Measurements from ENCODE around the gene CDC7.

The CDC7 gene

DNA sequence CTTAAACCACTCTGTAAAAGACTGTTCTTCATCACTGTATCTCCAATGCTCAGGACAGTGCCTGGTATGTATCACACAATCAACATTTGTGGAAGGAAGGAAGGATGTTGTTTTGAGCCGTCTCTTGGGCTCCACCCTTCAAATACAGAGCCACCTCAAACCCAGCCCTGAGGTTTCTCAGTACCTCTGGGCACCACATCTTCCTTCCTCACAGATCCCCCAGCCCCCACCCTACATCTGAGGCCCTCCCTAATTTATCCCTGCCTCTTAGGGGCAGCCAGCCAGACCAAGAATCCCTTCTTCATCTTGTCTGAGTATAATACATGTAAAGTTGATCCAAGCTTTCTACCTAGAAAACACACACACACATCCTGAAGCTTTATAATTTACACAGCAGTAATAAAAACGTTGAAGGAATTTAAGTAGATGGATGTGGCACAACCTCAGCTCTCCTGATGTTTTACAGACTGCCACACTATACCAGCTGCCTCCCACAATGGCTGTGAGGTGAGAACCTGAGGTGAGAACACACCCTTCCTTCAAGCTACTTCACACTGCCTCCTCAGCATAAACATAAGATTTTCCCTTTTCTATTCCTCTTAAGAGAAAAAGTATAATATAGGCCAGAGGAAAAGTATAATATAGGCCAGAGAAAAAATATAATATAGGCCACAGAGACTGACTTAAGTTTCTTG, 48.5 kb downstream of the CDC7 start:
- DNase-seq: no peak

DNA sequence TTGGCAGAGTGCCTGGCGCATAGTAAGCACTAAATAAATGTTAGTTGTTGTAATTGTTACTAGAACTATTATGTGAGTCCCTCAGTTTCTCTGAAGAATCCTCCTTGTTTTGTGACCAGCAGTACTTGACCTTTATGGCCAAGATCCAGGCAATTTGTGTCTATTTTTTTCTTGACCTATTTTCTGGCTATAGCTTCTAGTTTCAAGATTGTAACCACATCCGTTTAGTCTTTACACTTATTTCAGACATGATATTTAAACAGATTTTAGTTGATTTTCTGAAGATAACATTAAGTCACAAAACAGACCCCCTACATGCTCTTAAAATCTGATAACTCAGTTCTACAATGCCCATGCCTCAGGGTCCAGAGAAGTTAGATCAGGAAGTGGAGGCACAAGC, 50.3 kb downstream of the CDC7 start:
- DNase-seq: no peak

GRCh38 chr1:91552091-91552490, 51.4 kb downstream of the CDC7 start:
- DNase-seq: no peak

GRCh38 chr1:91552596-91552995, 51.9 kb downstream of the CDC7 start:
- DNase-seq: no peak

DNA sequence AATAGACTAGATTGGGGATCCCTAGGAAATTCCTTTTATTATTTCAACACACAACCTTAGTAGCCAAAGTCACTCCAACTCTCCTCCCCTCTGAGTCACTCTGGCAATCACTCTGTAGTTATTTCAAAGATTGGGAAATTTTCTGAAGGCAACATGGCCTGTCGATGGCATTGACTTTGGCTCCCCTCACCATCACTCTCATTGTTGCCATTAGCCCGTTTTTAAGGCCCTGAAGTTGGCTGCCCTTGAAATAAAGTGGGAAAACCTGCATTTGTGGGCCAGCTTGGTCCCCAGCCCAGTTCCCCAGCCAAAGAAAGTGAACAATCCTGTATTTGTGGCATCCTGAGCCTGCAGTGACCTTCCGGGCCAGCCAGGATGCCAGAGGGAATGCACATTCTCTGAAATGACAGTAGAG, 52.5 kb downstream of the CDC7 start:
- peak; percentile 48 for DNase-seq

DNA sequence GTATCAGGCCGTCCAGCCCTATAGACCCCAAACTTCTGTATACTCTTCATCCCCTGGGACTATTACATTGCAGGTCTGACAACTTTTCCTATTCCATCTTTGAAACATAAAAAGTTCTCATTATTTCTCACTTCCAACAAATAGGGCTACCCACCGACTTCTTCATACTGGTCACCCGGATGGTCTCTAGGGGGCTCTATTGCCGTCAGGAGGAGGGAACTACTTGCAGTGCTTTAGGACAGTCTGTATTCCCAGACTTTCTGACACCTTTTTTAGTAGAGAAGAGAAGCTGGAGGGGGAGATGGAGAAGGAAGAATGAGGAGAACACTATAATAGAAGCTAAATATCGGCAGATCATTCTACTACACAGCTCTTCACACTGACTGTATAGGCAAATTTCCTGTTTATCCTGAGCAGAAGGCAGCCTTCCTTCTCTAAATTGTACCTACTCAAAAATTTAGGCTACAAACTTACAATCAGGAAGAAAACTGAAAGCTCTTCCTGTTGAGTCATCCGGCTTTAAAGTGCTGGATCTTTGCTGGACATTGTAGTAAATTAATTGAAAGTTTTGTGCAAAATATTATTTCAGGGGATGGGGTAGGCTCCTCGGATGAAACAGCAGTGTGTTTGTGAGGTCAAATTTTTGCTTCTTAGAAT, 54.6 kb downstream of the CDC7 start:
- peak; percentile 54 for DNase-seq

DNA sequence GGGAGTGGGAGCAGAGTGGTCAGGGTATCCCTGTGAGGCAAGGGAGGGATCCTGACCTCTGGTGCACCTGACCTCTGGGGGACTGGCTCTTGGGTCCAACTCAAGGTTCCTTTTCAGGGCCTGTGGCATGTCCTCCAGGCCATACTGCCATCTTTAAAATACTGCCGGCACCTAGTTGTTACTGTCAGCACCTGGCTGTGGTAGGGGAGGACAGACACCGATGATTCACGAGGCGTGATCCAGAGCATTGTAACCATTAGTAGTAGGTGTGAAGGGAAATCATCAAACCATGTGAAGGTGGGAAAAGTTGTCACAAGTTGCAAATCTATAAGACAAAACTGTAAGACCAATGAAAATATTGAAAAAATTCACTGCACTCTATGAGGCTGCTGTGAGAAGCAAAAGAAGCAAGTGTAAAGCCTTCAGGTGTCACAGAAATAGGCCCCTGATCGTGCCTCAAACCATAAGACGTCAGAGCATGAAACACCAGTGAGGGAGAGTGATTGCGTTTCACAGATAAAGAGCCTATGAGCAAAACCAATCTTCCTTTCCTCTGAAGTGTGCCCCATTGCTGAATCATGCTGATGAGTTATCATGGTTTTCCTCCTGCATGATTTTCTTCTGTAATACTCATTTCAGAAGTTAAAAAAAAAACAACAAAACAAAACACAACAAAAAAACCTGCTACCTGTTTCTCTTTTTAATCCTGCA, 55.3 kb downstream of the CDC7 start:
- peak; percentile 94 for DNase-seq

DNA sequence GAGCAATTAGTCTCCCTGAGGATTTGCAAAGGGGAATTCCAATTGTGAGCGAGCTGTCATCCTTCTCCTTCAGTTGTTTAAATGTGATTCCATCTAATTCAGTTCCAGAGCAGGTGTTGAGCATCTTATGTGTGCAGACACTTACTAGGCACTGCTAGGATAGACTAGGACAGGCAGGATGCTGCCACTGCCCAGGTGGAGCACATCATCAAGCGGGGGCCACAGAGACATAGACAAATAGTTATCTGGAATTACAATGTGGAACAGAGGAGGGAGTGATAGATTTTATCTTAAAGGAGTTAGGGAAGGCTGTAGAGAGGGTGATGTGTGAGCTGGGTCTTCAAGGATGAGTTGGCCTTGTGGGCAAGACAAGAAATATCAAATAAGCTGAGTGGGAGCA, 55.9 kb downstream of the CDC7 start:
- peak; percentile 26 for DNase-seq

- DNase-seq: peak; percentile 72
Measured at GRCh38 chr1:91557039-91557690, 56.5 kb downstream of the CDC7 start.

- DNase-seq: no peak
Measured at GRCh38 chr1:91557826-91558225, 57.2 kb downstream of the CDC7 start.

DNA sequence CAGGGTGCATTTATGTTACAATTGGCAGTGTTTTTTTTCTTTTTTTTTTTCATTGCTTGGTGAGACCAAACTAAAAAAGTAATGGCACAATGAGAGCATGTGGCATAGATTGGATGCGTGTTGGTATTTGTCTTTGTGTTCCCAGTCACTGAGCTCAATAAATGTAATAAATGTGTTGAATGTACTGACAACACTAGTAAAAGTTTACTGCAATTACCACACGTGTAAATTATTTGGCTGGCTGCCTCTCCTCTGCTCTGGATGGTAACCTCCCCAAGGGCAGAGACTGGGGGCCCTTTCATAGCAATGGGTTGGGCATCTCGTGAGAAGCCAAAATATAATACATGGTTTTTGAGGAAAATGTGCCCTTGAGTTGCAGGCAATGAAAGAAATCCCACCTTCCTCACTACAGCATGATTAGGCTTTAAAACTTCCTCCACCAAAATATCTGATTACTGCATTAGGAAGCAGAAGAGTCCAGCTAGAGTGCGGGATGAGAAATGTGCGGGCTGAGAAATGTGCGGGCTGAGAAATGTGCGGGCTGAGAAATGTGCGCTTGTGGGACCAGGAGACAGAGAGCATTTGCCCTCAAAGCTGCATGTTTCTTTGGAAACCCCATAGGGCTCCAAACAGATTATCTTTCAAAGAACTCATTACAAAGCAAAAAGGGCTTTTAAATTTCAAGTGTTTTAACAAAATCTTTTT, 58.5 kb downstream of the CDC7 start:
- DNase-seq: no peak

DNA sequence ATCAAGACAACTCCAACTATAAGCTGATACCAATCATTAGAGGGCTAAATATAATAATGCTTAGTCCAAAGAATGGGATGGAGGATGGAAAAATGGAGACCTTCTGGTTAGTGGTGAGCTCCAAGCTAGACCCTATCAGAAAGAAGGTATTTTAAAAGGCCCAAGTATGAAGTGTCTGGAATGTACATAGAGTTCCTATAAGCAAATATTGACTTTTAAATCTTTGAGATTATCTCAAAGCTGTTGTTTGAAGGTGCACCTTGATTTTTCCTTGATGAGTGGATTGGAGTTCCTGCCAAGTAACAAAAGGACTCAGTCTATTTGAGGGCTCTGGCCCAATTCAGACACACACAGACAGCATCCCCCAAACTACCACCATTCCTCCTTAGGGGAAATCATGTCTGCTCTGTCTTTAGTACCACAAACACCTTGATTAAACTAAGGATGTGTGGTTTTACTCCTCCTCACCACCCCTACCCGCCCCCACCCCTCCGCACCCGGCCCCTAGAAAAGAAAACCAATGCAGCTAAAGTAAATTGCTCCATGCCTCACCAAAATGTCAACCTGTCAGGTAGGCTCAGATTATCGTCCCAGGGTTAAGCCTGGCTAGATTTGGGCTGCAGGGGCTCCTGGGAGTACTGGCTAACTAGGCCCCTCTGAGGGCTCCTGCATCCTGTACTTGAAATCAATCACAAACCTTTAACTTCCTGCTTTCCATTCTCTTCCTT, 59.4 kb downstream of the CDC7 start:
- DNase-seq: no peak

- peak; percentile 5 for DNase-seq
Measured at GRCh38 chr1:91564888-91565701, 64.4 kb downstream of the CDC7 start.

- DNase-seq: no peak
Measured at GRCh38 chr1:91567583-91567982, 66.9 kb downstream of the CDC7 start.

GRCh38 chr1:91568261-91568660, 67.6 kb downstream of the CDC7 start:
- DNase-seq: no peak

GRCh38 chr1:91569411-91570119, 68.9 kb downstream of the CDC7 start:
- peak; percentile 97 for DNase-seq

DNA sequence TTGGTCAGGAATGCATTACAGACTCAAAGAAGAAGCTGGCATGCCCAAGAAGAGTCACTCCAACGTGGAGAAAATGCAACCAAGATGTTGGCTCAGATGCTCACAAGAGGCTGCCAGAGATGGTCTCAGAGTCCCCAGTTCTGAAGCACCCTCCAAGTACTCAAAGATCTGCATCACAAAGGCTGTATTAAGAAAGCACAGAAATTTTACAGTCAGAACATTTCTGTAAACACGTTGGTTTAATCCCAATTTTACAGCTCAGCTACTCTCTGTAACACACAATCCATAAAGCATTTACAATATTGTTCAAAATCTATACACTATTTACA, 69.4 kb downstream of the CDC7 start:
- DNase-seq: no peak

GRCh38 chr1:91572044-91572443, 71.4 kb downstream of the CDC7 start:
- no peak for DNase-seq
